ENCODE data around the gene UTP4. TPM values are rescaled to one million over a fixed set of nuclear protein-coding genes. Genes with fewer than 3 reads are reported as not detected.

The UTP4 gene
- total and polyA plus RNA-seq, 2 of the 8 experiments (the other 6 are each of a cell fraction or from before 2014, with no cell fraction given) = 101 to 118 TPM

GRCh38 chr16:69141014-69141413, 8.6 kb downstream of the UTP4 start:
- Histone ChIP-seq H3K27ac (ENCODE audit: low read depth, low read length) (no peak overlapping the region), H3K18ac (ENCODE audit: extremely low read depth, low read length) (no peak overlapping the region), H2BK20ac (ENCODE audit: low read length) (no peak overlapping the region), H3K4me3 (ENCODE audit: extremely low read depth in 1 of 4, insufficient read depth in 2 of 4, low read depth in 3 of 4, low read length in 4 of 4) (no peak overlapping the region), H3K23ac (ENCODE audit: insufficient read length) (no peak overlapping the region), H3K9me3 (ENCODE audit: insufficient read depth in 2 of 2, low read depth in 1 of 2, low read length in 1 of 2) (no peaks in the 10 kb centered on the region), H2BK5ac (ENCODE audit: low read depth, low read length) (no peak overlapping the region), H3K79me1 (ENCODE audit: low read depth, low read length) (no peaks in the 10 kb centered on the region; the same call in 1 of the 2 replicates), H2BK120ac (replicated peaks; ENCODE audit: low read depth, low read length) (no peak overlapping the region), H3K4me1 (replicated peaks in 1 of 4; ENCODE audit: control insufficient read depth in 3 of 4, insufficient read depth in 4 of 4, low read length in 3 of 4) (no peaks in the 10 kb centered on the region), H3K79me2 (ENCODE audit: control insufficient read depth in 1 of 2, insufficient read depth in 2 of 2, low read length in 2 of 2) (peaks cover 0 to 26% of the 10 kb centered on the region in 2 experiments; a peak in 2 of 4 replicates), H2AK5ac (ENCODE audit: low read depth, low read length) (no peak overlapping the region), H4K20me1 (replicated peaks in 1 of 2; ENCODE audit: control insufficient read depth in 1 of 2, insufficient read depth in 2 of 2, low read length in 2 of 2) (peaks cover 4 to 5% of the 10 kb centered on the region in 2 experiments), H4K5ac (ENCODE audit: insufficient read length, low read depth, low read length) (no peak overlapping the region), H2BK12ac (ENCODE audit: low read depth, low read length) (no peak overlapping the region), H3K4me2 (ENCODE audit: insufficient read depth in 1 of 2, low read depth in 2 of 2, low read length in 2 of 2) (no peak overlapping the region), H2BK15ac (ENCODE audit: low read length) (no peak overlapping the region), H3K56ac (replicated peaks; ENCODE audit: insufficient read length, low read depth, low read length) (no peak overlapping the region), H3K9ac (replicated peaks in 1 of 4; ENCODE audit: extremely low read depth in 1 of 4, low read depth in 3 of 4, low read length in 3 of 4) (no peak overlapping the region), H4K91ac (replicated peaks; ENCODE audit: insufficient read length, low read length) (no peak overlapping the region), H4K8ac (ENCODE audit: extremely low read depth, insufficient read depth, low read length) (no peak overlapping the region), H3K36me3 (ENCODE audit: control insufficient read depth in 2 of 4, insufficient read depth in 4 of 4, low read length in 3 of 4) (peaks cover 33 to 84% (median 72%) of the 10 kb centered on the region in 4 experiments), H3K23me2 (ENCODE audit: low read depth, low read length) (no peaks in the 10 kb centered on the region), H3K27me3 (replicated peaks in 1 of 4; ENCODE audit: control insufficient read depth in 3 of 4, extremely low read depth in 1 of 4, insufficient read depth in 3 of 4, low read length in 3 of 4) (no peaks in the 10 kb centered on the region), H2AFZ (ENCODE audit: low read length) (no peak overlapping the region), H3K14ac (ENCODE audit: insufficient read length) (no peak overlapping the region), H3K4ac (replicated peaks; ENCODE audit: insufficient read length, low read depth, low read length) (no peak overlapping the region)
- no peak for DNase-seq (ENCODE audit: low read depth in 1 of 2, low spot score in 2 of 2)
- FAIRE-seq = no peak
- CTCF ChIA-PET (ENCODE audit: partially characterized antibody) = interaction anchor here (0.6 to 1.4 kb wide), 5 partner anchors 10 to 148 kb away, joined by 3 to 6 read pairs (median 3); no protein-coding TSS in a partner anchor
- WGBS, 2 experiments (ENCODE audit: extremely low coverage in 1 of 2, insufficient coverage in 1 of 2, insufficient read length in 1 of 2, insufficient replicate concordance in 2 of 2, low coverage in 1 of 2, low lambda C conversion rate in 2 of 2, missing lambda C conversion rate in 1 of 2) = 90% methylated on average over 5 of the region's 5 CpGs; no CpG with 5 or more reads in 1 of the 2 experiments
- no peak for TF ChIP-seq KDM5A (IDR thresholded peaks at IDR 0.05; ENCODE audit: low read length)
- TF ChIP-seq GABPA (IDR thresholded peaks at IDR 0.05; ENCODE audit: borderline replicate concordance, insufficient read depth, low read length) = no peak
- TF ChIP-seq TAF1 (IDR thresholded peaks at IDR 0.05; ENCODE audit: low read depth, low read length) = no peak
- TF ChIP-seq TBP (IDR thresholded peaks at IDR 0.05; ENCODE audit: low read depth, low read length) = no peak
- TF ChIP-seq KDM4A (IDR thresholded peaks at IDR 0.05; ENCODE audit: low read depth, low read length, severe bottlenecking) = no peak
- TF ChIP-seq CBX5 (IDR thresholded peaks at IDR 0.05; ENCODE audit: low read depth, low read length) = no peak
- TF ChIP-seq YY1 (IDR thresholded peaks at IDR 0.05; ENCODE audit: low read depth, low read length) = no peak
- no peak for TF ChIP-seq SAP30 (IDR thresholded peaks at IDR 0.05; ENCODE audit: insufficient read depth, insufficient replicate concordance, low read length)
- POLR2A ChIA-PET (ENCODE audit: partially characterized antibody) = interaction anchor here (0.6 to 1.7 kb wide), 3 partner anchors 8 to 353 kb away, joined by 3 to 4 read pairs (median 3); partner anchors contain the start of genes CHTF8 and UTP4

All from H1 (cell line).